Activated CD8-positive, alpha-beta T cell treated with anti-CD3 and anti-CD28 coated beads for 36 hours (primary cell): ENCODE results near the gene SOBP. TPM values are rescaled to one million over a fixed set of nuclear protein-coding genes. Genes with fewer than 3 reads are reported as not detected.
A peak's percentile ranks its signal among the peaks of the same experiment; 100 is the strongest.

Experiments
- ATAC-seq: fragments of 200-7000 bp; cut with Tn5 transposase; one replicate; pipeline ENCODE4 v1.10.0; 2021; ENCODE audit warnings: mild to moderate bottlenecking, moderate library complexity
- CTCF ChIA-PET: fragments of 350-600 bp; sonication (Branson Sonifier 250); formaldehyde crosslinking; loops from one replicate; lab custom pipeline; 2021; ENCODE audit warnings: antibody characterized with exemption; lab: Charles Lee
- POLR2A ChIA-PET: fragments of 350-600 bp; sonication (Branson Sonifier 250); formaldehyde crosslinking; loops from one replicate; lab custom pipeline; 2021; ENCODE audit warnings: antibody characterized with exemption; lab: Charles Lee
- DNase-seq: peaks from one replicate; pipeline ENCODE4 v3.0.0-alpha.2; 2020
- H3K27ac Mint-ChIP-seq: one replicate; pipeline ENCODE4 v1.8.0; 2021; ENCODE audit warnings: mild to moderate bottlenecking, mixed read lengths
- H3K27me3 Mint-ChIP-seq: one replicate; pipeline ENCODE4 v1.8.0; 2021; ENCODE audit warnings: mixed read lengths
- H3K36me3 Mint-ChIP-seq: one replicate; pipeline ENCODE4 v1.8.0; 2021; ENCODE audit warnings: low read depth, mixed read lengths
- H3K4me1 Mint-ChIP-seq: one replicate; pipeline ENCODE4 v1.8.0; 2021; ENCODE audit warnings: low read depth, mixed read lengths
- H3K4me3 Mint-ChIP-seq: one replicate; pipeline ENCODE4 v1.8.0; 2021; ENCODE audit warnings: mild to moderate bottlenecking, moderate library complexity, mixed read lengths
- H3K9me3 Mint-ChIP-seq: one replicate; pipeline ENCODE4 v1.8.0; 2021; ENCODE audit warnings: mixed read lengths
- intact Hi-C: fragments of 100-400 bp; cut with micrococcal nuclease; formaldehyde crosslinking; loops from one replicate; pipeline ENCODE4 v1.10.0; 2022
- total RNA-seq, 2 experiments: library from RNA; stranded (reverse); gene quantifications; one replicate each; pipeline ENCODE4 v1.2.3, GENCODE V29; 2021
- TF ChIP-seq, protein P1 (sequence below): fragments of 200-600 bp; IDR thresholded peaks from one replicate; pipeline ENCODE4 v1.8.0; 2022; ENCODE audit warnings: antibody characterized with exemption, mild to moderate bottlenecking

The SOBP gene
- total RNA-seq, 2 experiments from 2014 or later, result 0.77 to 1.1 TPM

DNA sequence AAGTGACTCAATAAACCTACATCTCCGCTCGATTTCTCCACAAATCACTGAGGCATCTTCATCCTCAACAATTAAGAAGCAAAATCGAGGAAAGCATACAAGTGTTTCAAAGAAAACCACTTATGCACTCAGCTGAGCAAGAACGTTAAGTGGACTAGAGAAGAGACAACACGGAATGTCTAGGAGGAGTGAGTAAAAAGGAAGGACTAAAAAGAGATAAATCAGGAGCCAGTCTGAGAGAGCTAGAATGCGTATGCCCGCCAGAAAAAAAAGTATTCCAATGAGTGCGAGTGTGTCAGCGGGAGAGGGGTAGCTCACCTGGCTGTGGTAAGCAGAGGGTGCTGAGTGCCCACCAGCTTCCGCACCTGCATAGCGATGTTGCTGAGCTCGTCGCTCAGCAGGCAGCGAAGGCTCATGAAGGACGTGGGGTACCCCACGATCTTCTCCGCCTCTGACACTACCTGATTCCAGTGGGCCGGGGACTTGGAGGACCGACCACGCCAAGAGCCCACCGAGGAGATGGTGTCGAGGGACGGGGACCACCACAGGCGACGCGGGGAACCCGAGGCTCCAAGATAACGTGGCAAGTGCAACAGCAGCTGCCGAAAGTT is 31.1 kb upstream of the SOBP start:
- Mint-ChIP-seq H3K9me3 (no peaks in the 10 kb centered on the region), H3K36me3 (peaks cover 2% of the 10 kb centered on the region), H3K27ac (peak overlapping the region; percentile 90), H3K4me1 (peaks cover 15% of the 10 kb centered on the region), H3K27me3 (no peaks in the 10 kb centered on the region), H3K4me3 (peak overlapping the region; percentile 86)
- TF ChIP-seq, protein P1, sequence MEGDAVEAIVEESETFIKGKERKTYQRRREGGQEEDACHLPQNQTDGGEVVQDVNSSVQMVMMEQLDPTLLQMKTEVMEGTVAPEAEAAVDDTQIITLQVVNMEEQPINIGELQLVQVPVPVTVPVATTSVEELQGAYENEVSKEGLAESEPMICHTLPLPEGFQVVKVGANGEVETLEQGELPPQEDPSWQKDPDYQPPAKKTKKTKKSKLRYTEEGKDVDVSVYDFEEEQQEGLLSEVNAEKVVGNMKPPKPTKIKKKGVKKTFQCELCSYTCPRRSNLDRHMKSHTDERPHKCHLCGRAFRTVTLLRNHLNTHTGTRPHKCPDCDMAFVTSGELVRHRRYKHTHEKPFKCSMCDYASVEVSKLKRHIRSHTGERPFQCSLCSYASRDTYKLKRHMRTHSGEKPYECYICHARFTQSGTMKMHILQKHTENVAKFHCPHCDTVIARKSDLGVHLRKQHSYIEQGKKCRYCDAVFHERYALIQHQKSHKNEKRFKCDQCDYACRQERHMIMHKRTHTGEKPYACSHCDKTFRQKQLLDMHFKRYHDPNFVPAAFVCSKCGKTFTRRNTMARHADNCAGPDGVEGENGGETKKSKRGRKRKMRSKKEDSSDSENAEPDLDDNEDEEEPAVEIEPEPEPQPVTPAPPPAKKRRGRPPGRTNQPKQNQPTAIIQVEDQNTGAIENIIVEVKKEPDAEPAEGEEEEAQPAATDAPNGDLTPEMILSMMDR, result no peak
- intact Hi-C loops, result no loop called here
- POLR2A ChIA-PET, result interaction anchor here (0.6 to 1.9 kb wide), 11 partner anchors 8 to 498 kb away, joined by 3 to 11 read pairs (median 3); no protein-coding TSS in a partner anchor
- DNase-seq (peak; percentile 51), ATAC-seq (peak; percentile 24)
- CTCF ChIA-PET, result interaction anchor here (0.8 to 2.2 kb wide), 13 partner anchors 11 to 371 kb away, joined by 3 to 8 read pairs (median 3); no protein-coding TSS in a partner anchor

DNA sequence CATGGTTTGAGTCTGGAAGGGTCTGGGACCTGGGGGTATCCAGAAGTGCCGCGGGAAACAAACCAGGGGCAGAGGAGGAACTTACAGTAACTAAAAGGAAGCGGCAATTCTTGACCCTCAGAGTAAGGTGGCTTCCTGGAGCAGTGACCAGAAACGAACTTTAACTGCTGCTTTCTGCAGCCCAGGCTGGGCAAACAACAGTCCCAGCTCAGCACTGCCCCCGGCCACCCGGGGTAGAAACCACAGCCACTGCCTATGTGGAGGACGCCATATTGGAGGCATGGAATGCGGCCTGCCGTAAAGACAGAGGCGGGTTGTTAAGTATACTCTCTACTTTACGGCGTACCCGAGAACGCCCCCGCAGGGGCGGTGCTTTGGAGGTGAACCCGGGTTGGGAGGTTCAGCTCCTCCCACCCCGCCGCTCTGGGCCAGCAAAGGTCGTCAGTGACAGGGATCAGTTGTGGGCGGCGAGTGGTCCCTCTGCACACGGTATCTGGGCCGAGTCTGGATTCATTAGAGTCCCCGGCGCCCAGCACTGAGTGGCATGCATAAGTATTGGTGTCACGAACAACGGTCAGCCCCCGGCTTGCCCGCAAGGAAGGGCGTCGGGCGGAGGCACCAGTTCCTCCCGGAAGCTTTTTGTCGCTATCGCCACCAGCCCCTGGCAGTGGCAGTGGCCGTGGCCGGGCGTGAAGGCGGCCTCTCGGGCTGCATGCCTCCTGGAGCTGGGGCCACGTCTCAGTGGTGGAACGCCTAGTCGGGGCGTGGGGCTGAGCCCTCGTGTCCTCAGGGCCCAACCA is 30.4 kb upstream of the SOBP start, which contains the start of gene PDSS2:
TSS of gene PDSS2 (minus strand) at position 282 of the 800 bp plus-strand sequence. CDS start at position 3, 279 bp downstream.
- Mint-ChIP-seq H3K4me3 (peak within 1 kb of the TSS; percentile 86), H3K9me3 (no peaks in the 10 kb centered on the region), H3K4me1 (peaks cover 15% of the 10 kb centered on the region), H3K27ac (peak within 1 kb of the TSS; percentile 90), H3K36me3 (peaks cover under 1% of the 10 kb centered on the region), H3K27me3 (no peaks in the 10 kb centered on the region)
- DNase-seq (peak; percentile 100), ATAC-seq (peak; percentile 97)
- intact Hi-C loops, result no loop called here
- ChIA-PET POLR2A (interaction anchor here (0.6 to 1.9 kb wide), 15 partner anchors 8 to 709 kb away, joined by 3 to 11 read pairs (median 3); partner anchors contain the start of gene SCML4), CTCF (interaction anchor here (0.8 to 2.2 kb wide), 14 partner anchors 11 to 372 kb away, joined by 3 to 8 read pairs (median 3); partner anchors contain the start of gene BEND3)
- TF ChIP-seq, protein P1, result no peak

DNA sequence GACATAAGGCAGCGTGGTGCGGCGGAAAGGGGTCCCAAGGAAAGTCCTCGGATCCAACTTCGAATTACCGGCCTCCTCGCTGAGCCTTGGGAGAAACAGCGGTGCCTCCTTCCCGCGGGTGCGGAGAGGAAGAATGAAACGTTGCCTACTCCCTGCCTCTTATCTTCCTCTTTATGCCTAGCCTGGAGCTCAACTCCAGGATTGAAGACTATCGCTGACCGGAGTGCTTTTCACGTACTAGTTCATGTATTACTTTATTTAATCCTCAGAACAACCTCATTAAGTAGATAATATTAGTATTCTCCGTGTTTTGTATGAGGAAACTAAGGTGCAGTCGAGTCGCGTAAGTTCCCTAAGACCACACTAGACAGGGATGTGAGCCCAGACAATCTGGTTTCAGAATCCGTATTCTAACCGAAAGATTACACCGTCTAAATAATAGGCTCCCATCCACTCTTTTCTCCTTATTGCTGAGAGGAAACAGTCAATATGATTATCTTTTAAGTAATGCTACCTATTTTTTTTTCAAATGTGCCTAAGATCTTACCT is 29.8 kb upstream of the SOBP start:
- Mint-ChIP-seq H3K4me1 (peaks cover 13% of the 10 kb centered on the region), H3K36me3 (no peaks in the 10 kb centered on the region), H3K9me3 (no peaks in the 10 kb centered on the region), H3K27me3 (no peaks in the 10 kb centered on the region), H3K4me3 (peak overlapping the region; percentile 86), H3K27ac (peak overlapping the region; percentile 90)
- ChIA-PET CTCF (interaction anchor here (1.0 to 2.2 kb wide), 11 partner anchors 10 to 345 kb away, joined by 3 to 8 read pairs (median 4); partner anchors contain the start of gene BEND3), POLR2A (interaction anchor here (0.9 to 1.9 kb wide), 9 partner anchors 9 to 708 kb away, joined by 3 to 11 read pairs (median 3); partner anchors contain the start of gene SCML4)
- intact Hi-C loops, result no loop called here
- ATAC-seq, result no peak
- TF ChIP-seq, protein P1, result no peak
- DNase-seq, result no peak

DNA sequence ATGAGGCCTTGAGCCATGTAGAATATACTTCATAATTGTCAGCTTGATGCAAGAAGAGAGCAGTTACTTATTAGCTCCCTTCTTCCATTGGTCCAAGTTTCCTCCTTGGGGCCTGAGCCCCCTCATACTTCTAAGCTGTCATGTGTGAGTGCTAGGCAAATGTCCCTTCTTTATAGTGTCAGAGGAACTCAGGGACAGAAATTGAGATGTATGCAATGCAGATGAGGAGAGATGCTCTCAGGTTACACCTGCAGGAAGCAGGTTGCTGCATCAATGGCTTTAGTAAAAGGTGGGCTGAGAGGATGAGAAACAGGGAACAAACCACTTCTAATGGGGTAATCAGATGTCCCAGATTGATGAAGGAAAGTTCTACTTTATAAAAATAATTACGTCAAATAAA is 23.9 kb upstream of the SOBP start:
- ChIA-PET POLR2A (no interaction called here), CTCF (no interaction called here)
- H3K9me3 Mint-ChIP-seq, result no peaks in the 10 kb centered on the region
- DNase-seq (no peak), ATAC-seq (no peak)
- intact Hi-C loops, result no loop called here
- no peaks in the 10 kb centered on the region for H3K4me1 Mint-ChIP-seq
- no peak overlapping the region for H3K4me3 Mint-ChIP-seq
- TF ChIP-seq, protein P1, result no peak
- no peak overlapping the region for H3K27ac Mint-ChIP-seq
- H3K36me3 Mint-ChIP-seq, result no peaks in the 10 kb centered on the region
- no peaks in the 10 kb centered on the region for H3K27me3 Mint-ChIP-seq
